CD14-positive monocyte (primary cell): ENCODE measurements around the gene BTNL3. TPM values are rescaled to one million over a fixed set of nuclear protein-coding genes. Genes with fewer than 3 reads are reported as not detected.

Source experiments
- DNase-seq, 3 donors: peaks; one replicate each; pipeline ENCODE4 v3.0.0-alpha.2; 2011 to 2022
- H2AFZ ChIP-seq: 2 replicates; pipeline ENCODE4 v1.6.0; 2012; ENCODE audit warnings: mild to moderate bottlenecking, low read depth, low read length, inconsistent platforms; ENCODE audit not compliant: insufficient read depth, poor library complexity, severe bottlenecking
- H3K27ac ChIP-seq, 2 donors: 1 replicate in 1 of 2; 2 replicates in 1 of 2; pipeline ENCODE4 v1.5.1; 2012 to 2013; ENCODE audit warnings: low read length in 2 of 2, control low read depth in 1 of 2, inconsistent platforms in 1 of 2, low read depth in 1 of 2, mild to moderate bottlenecking in 1 of 2
- H3K27me3 ChIP-seq, 2 donors: one replicate each; pipeline versions ENCODE4 v1.6.0 to v1.6.1; 2011 to 2013; ENCODE audit warnings: low read length in 2 of 2; ENCODE audit not compliant: control insufficient read depth in 2 of 2, insufficient read depth in 2 of 2
- H3K36me3 ChIP-seq, 2 donors: replicated peaks in 1 of 2; 1 replicate in 1 of 2; 2 replicates in 1 of 2; pipeline versions ENCODE4 v1.5.1 to v1.6.1; 2012 to 2013; ENCODE audit warnings: low read length in 2 of 2, control low read depth in 1 of 2, inconsistent platforms in 1 of 2, mild to moderate bottlenecking in 1 of 2; ENCODE audit not compliant: insufficient read depth in 2 of 2, control insufficient read depth in 1 of 2
- H3K4me1 ChIP-seq, 2 donors: 1 replicate in 1 of 2; 2 replicates in 1 of 2; pipeline versions ENCODE4 v1.5.1 to v1.6.1; 2012 to 2013; ENCODE audit warnings: low read length in 2 of 2, control low read depth in 1 of 2, inconsistent platforms in 1 of 2, mild to moderate bottlenecking in 1 of 2, moderate library complexity in 1 of 2; ENCODE audit not compliant: insufficient read depth in 2 of 2, control insufficient read depth in 1 of 2
- H3K4me2 ChIP-seq: replicated peaks from 2 replicates; pipeline ENCODE3; 2012; ENCODE audit warnings: low read length, moderate library complexity, mild to moderate bottlenecking; ENCODE audit not compliant: poor library complexity, severe bottlenecking; ENCODE audit errors: extremely low read depth
- H3K4me3 ChIP-seq, 3 experiments: fragments of 200-600 bp in 1 of 3; sonication (generic) in 1 of 3; replicated peaks in 1 of 3; 1 replicate in 2 of 3; 2 replicates in 1 of 3; pipeline ENCODE4 v1.5.1; 2011 to 2013; ENCODE audit warnings: low read length in 3 of 3, mild to moderate bottlenecking in 3 of 3, control low read depth in 2 of 3, low read depth in 2 of 3, inconsistent platforms in 1 of 3, moderate library complexity in 1 of 3
- H3K79me2 ChIP-seq: 2 replicates; pipeline ENCODE4 v1.6.0; 2012; ENCODE audit warnings: mild to moderate bottlenecking, control low read depth, inconsistent platforms, low read length, moderate library complexity; ENCODE audit not compliant: insufficient read depth
- H3K9ac ChIP-seq: 2 replicates; pipeline ENCODE4 v1.6.0; 2017; ENCODE audit warnings: low read length, mild to moderate bottlenecking; ENCODE audit not compliant: insufficient read depth, poor library complexity, severe bottlenecking
- H3K9me3 ChIP-seq, 2 donors: replicated peaks in 1 of 2; 1 replicate in 1 of 2; 2 replicates in 1 of 2; pipeline versions ENCODE4 v1.5.1 to v1.6.1; 2012 to 2013; ENCODE audit warnings: low read length in 2 of 2, control low read depth in 1 of 2; ENCODE audit not compliant: control insufficient read depth in 1 of 2, insufficient read depth in 1 of 2
- H4K20me1 ChIP-seq: 2 replicates; pipeline ENCODE4 v1.6.0; 2012; ENCODE audit warnings: mild to moderate bottlenecking, low read length, control low read depth, moderate library complexity; ENCODE audit not compliant: insufficient read depth
- H3K27ac Mint-ChIP-seq, 7 donors: one replicate each; pipeline ENCODE4 v1.8.0; 2020; ENCODE audit warnings: mild to moderate bottlenecking in 7 of 7, mixed read lengths in 7 of 7, moderate library complexity in 6 of 7, inconsistent platforms in 2 of 7
- H3K27me3 Mint-ChIP-seq, 3 donors: one replicate each; pipeline ENCODE4 v1.8.0; 2021 to 2022; ENCODE audit warnings: low read depth in 3 of 3, mild to moderate bottlenecking in 3 of 3, mixed read lengths in 3 of 3, moderate library complexity in 3 of 3, inconsistent platforms in 1 of 3
- H3K36me3 Mint-ChIP-seq, 2 donors: one replicate each; pipeline ENCODE4 v1.8.0; 2020; ENCODE audit warnings: mixed read lengths in 2 of 2, inconsistent platforms in 1 of 2, mild to moderate bottlenecking in 1 of 2
- H3K4me1 Mint-ChIP-seq: one replicate; pipeline ENCODE4 v1.8.0; 2020; ENCODE audit warnings: mild to moderate bottlenecking, mixed read lengths
- H3K4me3 Mint-ChIP-seq, 2 donors: one replicate each; pipeline ENCODE4 v1.8.0; 2020; ENCODE audit warnings: mild to moderate bottlenecking in 2 of 2, mixed read lengths in 2 of 2, moderate library complexity in 1 of 2
- H3K9me3 Mint-ChIP-seq, 7 donors: one replicate each; pipeline ENCODE4 v1.8.0; 2020 to 2022; ENCODE audit warnings: mixed read lengths in 7 of 7, mild to moderate bottlenecking in 6 of 7, moderate library complexity in 6 of 7, inconsistent platforms in 2 of 7
- CTCF ChIP-seq: fragments of 200-600 bp; IDR thresholded peaks from one replicate; pipeline ENCODE4 v1.8.0; 2022; ENCODE audit warnings: antibody characterized with exemption, mild to moderate bottlenecking
- WGBS: methylation state at CpG from one replicate; pipeline ENCODE4 v1.1.5; 2013; ENCODE audit warnings: missing lambda C conversion rate; ENCODE audit not compliant: insufficient coverage; 5-methylcytosine and 5-hydroxymethylcytosine counted together
- intact Hi-C, 2 donors: fragments of 100-400 bp; cut with micrococcal nuclease; formaldehyde crosslinking; loops; one replicate each; pipeline versions ENCODE4 v1.15.0 to v1.15.1; 2023
- polyA plus RNA-seq, 3 donors: library from polyadenylated mRNA; depleted of rRNA in 1 of 3; unstranded in 2 of 3; stranded (reverse) in 1 of 3; fragments of 300-500 nt in 2 of 3; fragments of >200 nt in 1 of 3; fragmentation: Illumina TruSeq in 2 of 3; gene quantifications; 1 replicate in 2 of 3; 2 replicates in 1 of 3; pipeline ENCODE4 v1.2.3, GENCODE V29; 2012 to 2021

Gene BTNL3
- polyA plus RNA-seq, 3 donors = 0.08 to 0.20 TPM; not detected in 1

GRCh38 chr5:180970875-180971274, 17.8 kb upstream of the BTNL3 start:
- no peak for DNase-seq
- H4K20me1 ChIP-seq = no peaks in the 10 kb centered on the region
- no peak overlapping the region for H3K4me3 ChIP-seq
- H3K4me1 ChIP-seq = no peaks in the 10 kb centered on the region
- Mint-ChIP-seq H3K27me3 (peaks cover 2 to 5% (median 5%) of the 10 kb centered on the region in 3 donors), H3K36me3 (no peaks in the 10 kb centered on the region), H3K4me3 (no peak overlapping the region), H3K4me1 (no peaks in the 10 kb centered on the region), H3K9me3 (peaks cover 0 to 21% (median 9%) of the 10 kb centered on the region in 7 donors), H3K27ac (no peak overlapping the region)
- H3K36me3 ChIP-seq = no peaks in the 10 kb centered on the region
- H3K9ac ChIP-seq = no peak overlapping the region
- intact Hi-C loops = no loop called here
- no peaks in the 10 kb centered on the region for H3K79me2 ChIP-seq
- H2AFZ ChIP-seq = no peak overlapping the region
- no peak overlapping the region for H3K27ac ChIP-seq
- H3K4me2 ChIP-seq = no peak overlapping the region
- no peaks in the 10 kb centered on the region for H3K27me3 ChIP-seq
- no peak for TF ChIP-seq CTCF
- WGBS = no CpG with 5 or more reads among the region's 4 CpGs
- H3K9me3 ChIP-seq = peaks cover 0 to 7% of the 10 kb centered on the region in 2 donors

DNA sequence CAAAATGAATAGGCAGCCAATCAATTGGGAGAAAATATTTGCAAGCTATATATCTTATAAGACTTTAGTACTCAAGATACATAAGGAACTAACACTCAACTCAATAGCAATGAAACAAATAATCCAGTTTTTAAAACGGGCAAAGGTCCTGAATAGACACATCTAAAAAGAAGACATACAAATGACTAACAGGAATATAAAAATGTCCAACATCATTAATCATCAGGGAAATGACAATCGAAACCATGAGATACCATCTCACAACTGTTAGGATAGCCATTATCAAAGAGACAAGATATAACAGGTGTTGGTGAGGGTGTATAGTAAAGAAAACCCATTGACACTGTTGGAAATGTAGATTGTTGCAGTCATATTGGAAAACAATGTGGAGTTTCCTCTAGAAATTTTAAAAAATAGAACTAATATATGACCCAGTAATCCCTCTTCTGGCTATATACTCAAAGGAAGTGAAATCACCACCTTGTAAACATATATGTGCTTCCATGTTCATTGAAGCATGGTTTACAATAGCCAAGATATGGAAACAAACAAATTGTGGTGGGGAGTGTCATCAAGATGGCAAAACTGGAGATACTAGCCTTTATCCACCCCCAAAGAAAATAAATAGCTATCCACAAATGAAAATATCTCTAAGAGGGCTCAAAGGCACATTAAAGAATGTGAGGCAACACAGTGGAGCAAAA, 13.9 kb upstream of the BTNL3 start:
- no peak overlapping the region for H3K4me3 Mint-ChIP-seq
- H3K9me3 ChIP-seq = peaks cover 0 to 4% of the 10 kb centered on the region in 2 donors
- intact Hi-C loops = no loop called here

More for the DNA sequence above, 13.9 kb upstream of the BTNL3 start:
- H3K4me2 ChIP-seq = no peak overlapping the region
- H3K4me1 ChIP-seq = no peaks in the 10 kb centered on the region
- WGBS = 100% methylated on average over 1 of the region's 2 CpGs
- Mint-ChIP-seq H3K27me3 (peaks cover 0 to 5% (median 2%) of the 10 kb centered on the region in 3 donors), H3K36me3 (no peaks in the 10 kb centered on the region), H3K27ac (no peak overlapping the region), H3K4me1 (no peaks in the 10 kb centered on the region), H3K9me3 (peaks cover 0 to 14% (median 3%) of the 10 kb centered on the region in 7 donors)
- H3K27ac ChIP-seq = no peak overlapping the region
- no peak overlapping the region for H2AFZ ChIP-seq
- H3K4me3 ChIP-seq = no peak overlapping the region
- H4K20me1 ChIP-seq = no peaks in the 10 kb centered on the region
- H3K79me2 ChIP-seq = no peaks in the 10 kb centered on the region
- H3K36me3 ChIP-seq = no peaks in the 10 kb centered on the region
- H3K27me3 ChIP-seq = no peaks in the 10 kb centered on the region
- no peak for DNase-seq
- no peak for TF ChIP-seq CTCF
- no peak overlapping the region for H3K9ac ChIP-seq
